Activated T-cell treated with anti-CD3 and anti-CD28 coated beads, Interleukin-2, amount 50 U/mL, for 24 hours (primary cell): ENCODE data around the gene TRANK1.
"Not testable (repeated sequence)": the region's sequence is repeated elsewhere in the genome, so short reads cannot be mapped to it uniquely, and the experiment has no call there.

Source experiments
- DNase-seq: peaks from one replicate; pipeline ENCODE4 v3.0.0-alpha.2; 2020
- H3K27ac Mint-ChIP-seq: 2 replicates; pipeline ENCODE4 v1.8.0; 2020; ENCODE audit warnings: mild to moderate bottlenecking, mixed read lengths
- H3K27me3 Mint-ChIP-seq: 2 replicates; pipeline ENCODE4 v1.8.0; 2020; ENCODE audit warnings: mixed read lengths
- H3K36me3 Mint-ChIP-seq: 2 replicates; pipeline ENCODE4 v1.8.0; 2020; ENCODE audit warnings: low read depth, mixed read lengths
- H3K4me1 Mint-ChIP-seq: 2 replicates; pipeline ENCODE4 v1.8.0; 2020; ENCODE audit warnings: low read depth, mixed read lengths
- H3K4me3 Mint-ChIP-seq: 2 replicates; pipeline ENCODE4 v1.8.0; 2020; ENCODE audit warnings: mild to moderate bottlenecking, moderate library complexity, mixed read lengths
- H3K9me3 Mint-ChIP-seq: 2 replicates; pipeline ENCODE4 v1.8.0; 2020; ENCODE audit warnings: mixed read lengths

The TRANK1 gene

DNA sequence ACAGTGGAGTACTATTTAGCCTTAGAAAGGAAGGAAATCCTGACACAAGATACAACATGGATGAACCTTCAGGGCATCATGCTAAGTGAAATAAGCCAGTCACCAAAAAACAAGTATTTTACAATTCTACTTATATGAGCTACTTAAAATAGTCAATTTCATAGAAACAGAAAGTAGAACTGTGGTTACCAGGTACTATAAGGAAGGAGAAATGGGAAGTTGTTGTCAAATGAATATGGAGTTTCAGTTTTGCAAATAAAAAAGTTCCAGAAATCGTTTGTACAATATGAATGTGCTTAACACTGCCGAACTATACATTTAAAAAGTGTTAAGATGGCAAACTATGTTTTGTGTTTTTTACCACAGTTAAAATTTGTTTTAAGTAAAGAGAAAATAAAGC, 26.8 kb downstream of the TRANK1 start:
- Mint-ChIP-seq H3K36me3 (peaks cover 11% of the 10 kb centered on the region), H3K27me3 (no peaks in the 10 kb centered on the region), H3K4me3 (peak overlapping the region; percentile 52), H3K9me3 (peaks cover 14% of the 10 kb centered on the region), H3K27ac (peak overlapping the region; percentile 89), H3K4me1 (peaks cover 33% of the 10 kb centered on the region)
- no peak for DNase-seq

GRCh38 chr3:36911990-36912804, 32.7 kb downstream of the TRANK1 start:
- peak overlapping the region; percentile 91 for H3K27ac Mint-ChIP-seq
- peaks cover 5% of the 10 kb centered on the region for H3K36me3 Mint-ChIP-seq
- H3K9me3 Mint-ChIP-seq, result no peaks in the 10 kb centered on the region
- no peak for DNase-seq
- H3K4me1 Mint-ChIP-seq, result peaks cover 53% of the 10 kb centered on the region
- H3K27me3 Mint-ChIP-seq, result no peaks in the 10 kb centered on the region
- H3K4me3 Mint-ChIP-seq, result peak overlapping the region; percentile 41

DNA sequence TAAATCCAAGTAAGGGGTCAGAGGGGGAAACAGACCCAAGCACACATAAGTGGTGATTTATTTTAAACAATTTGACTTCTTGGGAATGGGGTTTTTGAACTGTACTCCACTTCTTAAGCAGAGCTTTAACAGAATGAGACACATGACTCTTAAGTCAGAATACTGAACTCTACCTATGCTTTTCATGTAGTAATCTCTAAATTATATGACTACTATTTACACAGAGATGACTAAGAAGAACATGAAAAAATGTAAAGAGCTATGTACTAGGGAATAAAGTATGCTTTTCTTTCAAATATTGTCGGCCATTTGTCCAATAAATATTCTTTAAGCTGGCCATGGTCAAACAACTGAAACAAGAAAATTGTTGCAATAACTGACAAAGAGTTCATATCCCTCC, 35.2 kb downstream of the TRANK1 start:
- peaks cover 68% of the 10 kb centered on the region for H3K4me1 Mint-ChIP-seq
- no peak overlapping the region for H3K27ac Mint-ChIP-seq
- DNase-seq, result no peak
- no peaks in the 10 kb centered on the region for H3K27me3 Mint-ChIP-seq
- peaks cover 5% of the 10 kb centered on the region for H3K36me3 Mint-ChIP-seq
- no peaks in the 10 kb centered on the region for H3K9me3 Mint-ChIP-seq
- H3K4me3 Mint-ChIP-seq, result no peak overlapping the region

DNA sequence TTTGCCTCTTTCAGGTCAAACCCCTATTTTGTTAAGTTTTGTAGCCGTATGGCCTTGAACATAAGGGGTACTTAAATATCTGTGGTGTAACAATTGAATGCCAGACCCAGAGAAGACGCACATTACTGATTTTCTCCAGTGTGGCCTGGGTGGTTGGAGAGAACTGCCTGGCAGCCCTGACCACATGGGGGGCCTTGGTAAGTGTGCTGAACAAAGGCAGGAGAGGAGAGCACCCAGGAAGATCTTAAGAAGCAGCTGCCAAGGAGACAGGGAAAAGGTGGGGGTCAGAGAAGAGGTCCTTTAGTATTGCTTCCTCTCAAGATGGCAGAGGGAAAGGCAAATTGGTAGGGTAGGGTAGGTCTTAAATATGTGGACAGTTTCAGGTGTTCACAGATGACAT, 35.7 kb downstream of the TRANK1 start:
- Mint-ChIP-seq H3K27me3 (no peaks in the 10 kb centered on the region), H3K9me3 (no peaks in the 10 kb centered on the region), H3K36me3 (peaks cover 5% of the 10 kb centered on the region), H3K27ac (peak overlapping the region; percentile 97), H3K4me1 (peaks cover 71% of the 10 kb centered on the region), H3K4me3 (peak overlapping the region; percentile 94)
- DNase-seq, result no peak

GRCh38 chr3:36908647-36909180, 36.1 kb downstream of the TRANK1 start:
- peaks cover 69% of the 10 kb centered on the region for H3K4me1 Mint-ChIP-seq
- H3K27me3 Mint-ChIP-seq, result no peaks in the 10 kb centered on the region

DNA sequence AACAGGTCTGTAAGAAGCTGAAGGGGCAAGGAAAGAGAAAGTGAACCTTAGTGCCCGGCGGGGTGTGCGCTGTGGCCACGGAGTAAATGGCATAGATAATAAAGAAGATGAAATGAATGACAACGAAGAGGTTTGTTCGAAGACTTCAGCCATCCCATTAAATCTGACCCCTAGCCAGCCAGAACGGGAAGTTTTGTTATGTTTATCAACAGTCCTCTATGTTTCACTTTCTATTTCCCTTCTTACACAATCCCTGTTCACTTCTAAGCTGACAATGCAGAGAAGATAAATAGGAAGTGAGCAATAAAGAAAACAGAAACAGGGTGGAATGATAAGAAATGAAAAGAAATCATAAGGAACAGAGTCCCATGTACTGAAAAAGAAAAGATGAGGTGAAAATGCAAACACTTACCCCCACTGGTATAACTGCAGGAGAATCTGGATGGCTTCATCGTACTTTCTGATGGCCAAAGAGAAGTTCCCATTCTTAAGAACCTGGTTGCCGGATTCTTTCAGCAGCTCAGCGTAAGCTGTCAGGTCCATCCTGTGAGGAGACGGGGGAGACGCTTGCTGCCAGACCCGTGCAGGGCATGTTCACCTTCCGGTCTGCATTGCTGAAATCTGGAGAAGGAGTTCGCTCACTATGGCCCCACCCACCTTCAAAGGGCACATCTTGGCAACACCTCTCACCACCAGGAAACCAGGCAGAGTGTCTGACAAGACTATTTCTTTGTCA, 36.8 kb downstream of the TRANK1 start:
- Mint-ChIP-seq H3K27me3 (no peaks in the 10 kb centered on the region), H3K4me1 (peaks cover 69% of the 10 kb centered on the region)

More at GRCh38 chr3:36908647-36909180, 36.1 kb downstream of the TRANK1 start:
- peak overlapping the region; percentile 94 for H3K4me3 Mint-ChIP-seq
- H3K27ac Mint-ChIP-seq, result peak overlapping the region; percentile 97
- no peaks in the 10 kb centered on the region for H3K9me3 Mint-ChIP-seq
- peaks cover 5% of the 10 kb centered on the region for H3K36me3 Mint-ChIP-seq
- DNase-seq, result no peak

DNA sequence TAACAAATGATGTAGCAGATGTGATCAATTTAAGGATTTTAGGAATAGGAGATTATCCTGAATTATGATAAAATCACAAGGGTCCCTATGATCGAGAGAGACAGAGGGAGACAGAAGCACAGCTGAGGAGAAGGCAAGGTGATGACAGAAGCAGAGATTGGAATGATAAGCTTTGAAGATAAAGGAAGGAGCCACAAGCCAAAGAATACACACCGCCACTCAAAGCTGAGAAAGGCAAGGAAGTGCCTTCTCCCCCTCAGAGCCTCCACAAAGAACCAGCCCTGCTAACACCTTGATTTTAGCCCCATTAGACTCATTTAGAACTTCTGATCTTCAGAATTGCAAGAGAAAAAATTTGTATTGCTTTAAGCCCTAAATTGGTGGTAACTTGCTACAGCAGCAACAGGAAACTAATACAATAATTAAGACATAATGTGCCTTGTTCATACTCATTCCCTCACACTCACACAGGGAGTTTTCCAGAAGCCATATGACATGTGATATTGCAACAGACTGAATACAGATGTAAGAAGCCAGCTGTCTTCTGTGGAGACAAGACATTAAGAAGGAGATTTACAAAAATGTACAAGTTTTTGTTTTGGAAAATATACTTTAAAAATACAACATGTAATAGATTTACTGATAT, 38.2 kb downstream of the TRANK1 start:
- peaks cover 17% of the 10 kb centered on the region for H3K36me3 Mint-ChIP-seq
- peak overlapping the region; percentile 58 for H3K4me3 Mint-ChIP-seq
- no peak for DNase-seq
- no peaks in the 10 kb centered on the region for H3K27me3 Mint-ChIP-seq
- no peaks in the 10 kb centered on the region for H3K9me3 Mint-ChIP-seq
- H3K4me1 Mint-ChIP-seq, result peaks cover 69% of the 10 kb centered on the region
- peak overlapping the region; percentile 74 for H3K27ac Mint-ChIP-seq

More for the DNA sequence above, 36.8 kb downstream of the TRANK1 start:
- Mint-ChIP-seq H3K36me3 (peaks cover 5% of the 10 kb centered on the region), H3K4me3 (peak overlapping the region; percentile 94), H3K9me3 (no peaks in the 10 kb centered on the region), H3K27ac (peak overlapping the region; percentile 97)
- peak; percentile 60 for DNase-seq

DNA sequence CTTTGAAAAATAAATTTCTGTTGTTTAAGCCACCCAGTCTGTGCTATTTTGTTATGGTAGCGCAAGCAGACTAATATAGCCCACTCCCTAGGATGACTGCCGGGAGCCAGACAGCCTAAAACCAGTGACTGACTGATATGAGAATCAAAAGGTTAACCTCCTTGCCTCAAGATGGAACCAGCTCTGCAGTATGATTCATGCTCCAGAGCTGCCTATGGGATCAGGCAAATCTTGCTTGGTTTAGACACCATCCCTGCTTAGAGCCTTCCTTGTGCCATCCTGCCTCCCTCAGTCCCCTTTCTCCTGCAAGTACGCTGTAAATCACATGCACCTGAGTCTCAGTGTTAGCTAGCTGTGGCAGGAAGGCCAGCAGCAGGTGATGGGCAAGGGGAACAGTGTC, 39.3 kb downstream of the TRANK1 start:
- peak overlapping the region; percentile 71 for H3K27ac Mint-ChIP-seq
- H3K4me3 Mint-ChIP-seq, result no peak overlapping the region
- H3K27me3 Mint-ChIP-seq, result no peaks in the 10 kb centered on the region
- H3K36me3 Mint-ChIP-seq, result peaks cover 21% of the 10 kb centered on the region
- no peak for DNase-seq
- H3K9me3 Mint-ChIP-seq, result no peaks in the 10 kb centered on the region
- peaks cover 75% of the 10 kb centered on the region for H3K4me1 Mint-ChIP-seq

- Mint-ChIP-seq H3K36me3 (peaks cover 30% of the 10 kb centered on the region), H3K27ac (no peak overlapping the region)
These were observed 40.2 kb downstream of the TRANK1 start for GRCh38 chr3:36904641-36905040.

GRCh38 chr3:36904065-36904464, 40.8 kb downstream of the TRANK1 start:
- H3K4me3 Mint-ChIP-seq, result not testable (repeated sequence)

More at GRCh38 chr3:36904641-36905040, 40.2 kb downstream of the TRANK1 start:
- DNase-seq, result no peak
- no peaks in the 10 kb centered on the region for H3K9me3 Mint-ChIP-seq
- peaks cover 81% of the 10 kb centered on the region for H3K4me1 Mint-ChIP-seq
- H3K27me3 Mint-ChIP-seq, result no peaks in the 10 kb centered on the region
- no peak overlapping the region for H3K4me3 Mint-ChIP-seq

GRCh38 chr3:36903119-36903882, 41.6 kb downstream of the TRANK1 start:
- Mint-ChIP-seq H3K4me3 (no peak overlapping the region), H3K4me1 (peaks cover 69% of the 10 kb centered on the region), H3K36me3 (peaks cover 42% of the 10 kb centered on the region), H3K27me3 (no peaks in the 10 kb centered on the region), H3K27ac (peak overlapping the region; percentile 32), H3K9me3 (no peaks in the 10 kb centered on the region)
- DNase-seq, result no peak

More at GRCh38 chr3:36904065-36904464, 40.8 kb downstream of the TRANK1 start:
- Mint-ChIP-seq H3K36me3 (peaks cover 34% of the 10 kb centered on the region), H3K4me1 (peaks cover 77% of the 10 kb centered on the region)
- not testable (repeated sequence) for DNase-seq, H3K27me3 Mint-ChIP-seq, H3K9me3 Mint-ChIP-seq, H3K27ac Mint-ChIP-seq

DNA sequence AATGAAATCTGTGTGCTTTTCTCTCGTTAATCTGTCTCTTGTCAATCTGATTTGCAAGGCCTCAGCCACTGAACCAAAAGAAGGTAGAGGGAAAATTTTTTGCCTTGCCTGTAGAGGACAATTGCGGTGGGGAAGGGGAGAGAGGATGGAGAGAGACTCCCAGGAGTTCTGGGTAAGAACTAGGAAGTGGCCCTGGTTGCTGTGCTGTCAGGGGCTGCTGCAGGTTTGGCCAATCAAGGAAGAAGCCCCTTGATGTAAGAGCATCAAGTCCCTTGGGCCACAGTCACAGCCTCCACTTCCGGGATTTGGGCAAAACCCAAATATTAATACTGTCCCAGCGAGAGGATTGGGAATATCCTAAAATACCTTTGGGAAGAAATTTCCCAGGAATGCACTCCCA, 43.3 kb downstream of the TRANK1 start:
- no peak for DNase-seq
- Mint-ChIP-seq H3K36me3 (peaks cover 48% of the 10 kb centered on the region), H3K4me1 (peaks cover 64% of the 10 kb centered on the region), H3K9me3 (no peaks in the 10 kb centered on the region), H3K27ac (peak overlapping the region; percentile 72), H3K27me3 (no peaks in the 10 kb centered on the region), H3K4me3 (no peak overlapping the region)

DNA sequence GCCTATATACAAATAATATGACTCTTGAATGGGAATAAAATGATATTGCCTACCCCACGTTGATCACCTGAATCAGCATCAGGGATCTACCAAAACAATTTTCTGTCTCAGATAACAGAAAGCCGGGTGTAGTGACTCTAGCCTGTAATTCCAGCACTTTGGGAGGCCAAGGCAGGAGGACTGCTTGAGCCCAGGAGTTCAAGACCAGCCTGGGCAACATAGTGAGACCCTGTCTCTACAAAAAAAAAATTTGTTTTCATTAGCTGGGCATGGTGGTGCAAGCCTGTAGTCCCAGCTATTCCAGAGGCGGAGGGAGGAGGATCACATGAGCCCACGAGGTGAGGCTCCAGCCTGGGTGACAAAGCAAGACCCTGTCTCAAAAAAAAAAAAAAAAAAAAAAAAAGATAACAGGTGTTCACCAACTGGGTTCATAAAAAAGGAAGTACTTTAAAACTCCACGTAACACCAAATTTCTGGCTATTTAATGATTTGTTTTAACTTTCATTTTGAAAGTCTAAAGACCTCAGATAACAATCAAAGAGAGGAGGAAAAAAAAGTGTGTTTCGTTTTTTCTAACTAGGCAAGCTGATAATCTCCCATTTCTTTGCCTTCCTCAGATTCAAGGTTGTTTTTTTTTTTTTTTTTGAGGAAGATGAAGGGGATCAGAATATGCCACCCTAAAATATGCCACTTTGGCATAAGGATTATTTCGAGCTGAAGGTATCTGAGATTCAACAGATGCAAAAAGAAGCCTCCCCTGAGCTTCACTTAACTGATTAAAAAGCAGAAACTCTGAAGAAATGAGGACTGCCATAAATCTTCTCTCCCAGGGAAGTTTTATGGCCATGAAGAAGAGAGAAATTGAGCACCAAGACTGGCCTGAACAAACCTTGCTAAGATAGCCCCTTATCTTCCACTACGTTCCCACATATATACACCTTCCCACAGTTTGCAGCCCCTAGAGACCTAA, 44.1 kb downstream of the TRANK1 start:
- H3K9me3 Mint-ChIP-seq, result no peaks in the 10 kb centered on the region
- DNase-seq, result no peak
- H3K4me3 Mint-ChIP-seq, result peak overlapping the region; percentile 56
- peak overlapping the region; percentile 72 for H3K27ac Mint-ChIP-seq
- peaks cover 63% of the 10 kb centered on the region for H3K4me1 Mint-ChIP-seq
- peaks cover 53% of the 10 kb centered on the region for H3K36me3 Mint-ChIP-seq
- H3K27me3 Mint-ChIP-seq, result no peaks in the 10 kb centered on the region
